Neural cell (in vitro differentiated cells): Measurements from ENCODE around the gene KLHL21. TPM values are rescaled to one million over a fixed set of nuclear protein-coding genes. Genes with fewer than 3 reads are reported as not detected.

ENCODE experiments used
- H2AFZ ChIP-seq: fragments of 200-600, 300-800 bp; sonication (generic), shearing (Covaris generic); 2 replicates; pipeline ENCODE4 v1.6.0; 2014; ENCODE audit warnings: low read depth, mild to moderate bottlenecking, antibody characterized with exemption, low read length, moderate library complexity
- H3F3A ChIP-seq: fragments of 200-600 bp; shearing (Covaris generic); 2 replicates; pipeline ENCODE4 v1.6.1; 2016; ENCODE audit warnings: mild to moderate bottlenecking, moderate library complexity, mixed read lengths, antibody characterized with exemption, low read length; ENCODE audit not compliant: insufficient read depth, poor library complexity, severe bottlenecking
- H3K27ac ChIP-seq: fragments of 200-600, 300-800 bp; sonication (generic), shearing (Covaris generic); 2 replicates; pipeline ENCODE4 v1.5.1; 2014; ENCODE audit warnings: mild to moderate bottlenecking, low read length, moderate library complexity
- H3K27me3 ChIP-seq: fragments of 300-800, 200-600 bp; sonication (generic), shearing (Covaris generic); 2 replicates; pipeline ENCODE4 v1.6.0; 2014; ENCODE audit warnings: mild to moderate bottlenecking, low read depth, low read length, moderate library complexity; ENCODE audit not compliant: insufficient read depth
- H3K36me3 ChIP-seq: fragments of 300-800, 200-600 bp; sonication (generic), shearing (Covaris generic); 2 replicates; pipeline ENCODE4 v1.5.1; 2014; ENCODE audit warnings: mild to moderate bottlenecking, antibody characterized with exemption, low read length, moderate library complexity; ENCODE audit not compliant: insufficient read depth
- H3K4me2 ChIP-seq: fragments of 300-800, 200-600 bp; sonication (generic), shearing (Covaris generic); 2 replicates; pipeline ENCODE4 v1.6.0; 2014; ENCODE audit warnings: mild to moderate bottlenecking, low read length
- H3K4me3 ChIP-seq: fragments of 300-800, 200-600 bp; sonication (generic), shearing (Covaris generic); 2 replicates; pipeline ENCODE4 v1.5.1; 2014; ENCODE audit warnings: mild to moderate bottlenecking, low read length, moderate library complexity
- H3K79me2 ChIP-seq: fragments of 200-600 bp; shearing (Covaris generic); replicated peaks from 2 replicates; pipeline ENCODE4 v1.6.0; 2014; ENCODE audit warnings: mild to moderate bottlenecking, low read length, moderate library complexity; ENCODE audit not compliant: insufficient read depth
- H3K9ac ChIP-seq: fragments of 300-800, 200-600 bp; sonication (generic), shearing (Covaris generic); 2 replicates; pipeline ENCODE4 v1.6.1; 2016; ENCODE audit warnings: mild to moderate bottlenecking, low read length, mixed read lengths
- H3K9me2 ChIP-seq: fragments of 200-600 bp; shearing (Covaris generic); 2 replicates; pipeline ENCODE4 v1.6.1; 2016; ENCODE audit warnings: mild to moderate bottlenecking, low read length, mixed read lengths; ENCODE audit not compliant: insufficient read depth
- H3K9me3 ChIP-seq: fragments of 200-600, 300-800 bp; sonication (generic), shearing (Covaris generic); 2 replicates; pipeline ENCODE4 v1.6.1; 2016; ENCODE audit warnings: mild to moderate bottlenecking, mixed run types, low read length, moderate library complexity, mixed read lengths
- H4K20me1 ChIP-seq: fragments of 200-600 bp; shearing (Covaris generic); 2 replicates; pipeline ENCODE4 v1.6.1; 2016; ENCODE audit warnings: mild to moderate bottlenecking, mixed run types; ENCODE audit not compliant: insufficient read depth
- CTCF ChIP-seq: fragments of 450-650 bp; IDR thresholded peaks from 2 replicates; pipeline ENCODE4 v1.5.1; 2014; ENCODE audit warnings: antibody characterized with exemption, mild to moderate bottlenecking, moderate library complexity; ENCODE audit not compliant: poor library complexity, severe bottlenecking
- EP300 ChIP-seq: fragments of 450-650 bp; conservative IDR thresholded peaks from 2 replicates; pipeline ENCODE4 v1.6.1; 2014; ENCODE audit warnings: antibody characterized with exemption, mild to moderate bottlenecking, moderate library complexity; ENCODE audit not compliant: poor library complexity, severe bottlenecking
- EZH2 ChIP-seq: fragments of 200-600, 300-800 bp; shearing (Covaris generic), sonication (generic); IDR thresholded peaks from 2 replicates; pipeline ENCODE4 v1.6.1; 2014; ENCODE audit warnings: antibody characterized with exemption, low read length, borderline replicate concordance, mild to moderate bottlenecking; ENCODE audit not compliant: insufficient read depth, poor library complexity, severe bottlenecking
- MXI1 ChIP-seq: fragments of 450-650 bp; conservative IDR thresholded peaks from 2 replicates; pipeline ENCODE4 v1.6.1; 2014; ENCODE audit warnings: antibody characterized with exemption, mild to moderate bottlenecking; ENCODE audit not compliant: poor library complexity, severe bottlenecking
- POLR2AphosphoS5 ChIP-seq: IDR thresholded peaks from 2 replicates; pipeline ENCODE4 v1.6.1; 2012
- RAD21 ChIP-seq: fragments of 450-650 bp; conservative IDR thresholded peaks from 2 replicates; pipeline ENCODE4 v1.6.1; 2014; ENCODE audit warnings: antibody characterized with exemption, mild to moderate bottlenecking, moderate library complexity
- SMC3 ChIP-seq: fragments of 450-650 bp; conservative IDR thresholded peaks from 2 replicates; pipeline ENCODE4 v1.6.1; 2014; ENCODE audit warnings: antibody characterized with exemption, mild to moderate bottlenecking, moderate library complexity; ENCODE audit not compliant: poor library complexity
- TAF1 ChIP-seq: IDR thresholded peaks from 2 replicates; pipeline ENCODE4 v1.6.1; 2012; ENCODE audit warnings: low read depth
- polyA plus RNA-seq: library from polyadenylated mRNA; depleted of rRNA; stranded (reverse); fragments of >200 nt; gene quantifications from 2 replicates; pipeline ENCODE4 v1.2.3, GENCODE V29; 2014
- TF ChIP-seq, protein P1 (sequence below): IDR thresholded peaks from 2 replicates; pipeline ENCODE4 v1.6.1; 2012; ENCODE audit warnings: borderline replicate concordance

The KLHL21 gene
- polyA plus RNA-seq, 1 donor from 2014 or later: 8.4 TPM

DNA sequence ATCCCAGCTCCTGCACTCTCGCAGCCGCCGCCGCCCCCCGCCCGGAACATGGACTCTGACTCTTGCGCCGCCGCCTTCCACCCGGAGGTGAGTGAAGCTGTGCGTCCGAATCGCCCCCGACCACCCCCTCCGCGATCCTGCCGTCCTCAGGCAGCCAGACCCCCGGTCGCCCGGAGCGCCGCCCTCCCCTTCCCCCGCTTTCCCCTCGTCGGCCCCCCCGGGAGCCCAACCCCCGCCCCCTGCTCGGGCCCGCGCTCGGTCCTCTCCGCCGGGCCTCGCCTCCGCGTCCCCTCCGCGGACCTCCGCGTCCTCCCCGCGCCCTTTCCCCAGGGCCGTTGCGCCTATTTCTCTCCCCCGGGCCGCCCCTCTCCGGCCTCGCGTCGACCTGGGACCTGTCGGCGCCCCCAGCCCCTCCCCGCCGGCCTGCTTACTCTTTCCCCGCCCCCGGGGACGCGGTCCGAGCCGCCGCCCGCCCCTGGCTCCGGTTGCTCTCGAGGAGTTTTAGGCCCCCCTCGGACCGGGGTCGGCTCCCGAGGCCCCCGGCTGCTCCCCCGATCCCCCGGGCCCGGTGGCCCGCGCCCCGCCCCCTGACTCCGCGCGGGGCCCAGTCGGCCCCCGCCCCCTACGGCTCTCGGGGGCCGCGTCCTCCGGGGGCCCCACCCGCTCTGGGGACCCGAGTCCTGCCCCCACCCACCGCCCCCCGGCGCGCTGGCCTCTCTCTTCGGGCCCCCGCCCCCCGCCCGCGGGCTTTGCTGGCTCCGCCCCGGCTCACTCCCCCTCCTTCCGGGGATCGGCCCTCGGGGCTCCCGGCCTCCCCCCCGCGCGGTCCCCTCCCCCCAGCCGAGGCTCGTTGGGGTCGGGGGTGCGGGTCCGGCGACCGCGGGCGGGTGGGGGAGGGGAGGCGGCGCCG lies 11.6 kb upstream of the KLHL21 start:
- Histone ChIP-seq H3F3A (no peaks in the 10 kb centered on the region), H4K20me1 (peaks cover 8% of the 10 kb centered on the region), H3K4me3 (peak overlapping the region; percentile 75), H3K9ac (peak overlapping the region; percentile 84), H3K79me2 (peaks cover 19% of the 10 kb centered on the region), H3K9me2 (no peaks in the 10 kb centered on the region), H3K4me2 (no peak overlapping the region), H3K27ac (peak overlapping the region; percentile 56), H3K9me3 (no peaks in the 10 kb centered on the region), H2AFZ (no peak overlapping the region), H3K36me3 (no peaks in the 10 kb centered on the region), H3K27me3 (no peaks in the 10 kb centered on the region)
- no peak for TF ChIP-seq CTCF
- no peak for TF ChIP-seq EP300
- TF ChIP-seq SMC3: no peak
- TF ChIP-seq, protein P1, sequence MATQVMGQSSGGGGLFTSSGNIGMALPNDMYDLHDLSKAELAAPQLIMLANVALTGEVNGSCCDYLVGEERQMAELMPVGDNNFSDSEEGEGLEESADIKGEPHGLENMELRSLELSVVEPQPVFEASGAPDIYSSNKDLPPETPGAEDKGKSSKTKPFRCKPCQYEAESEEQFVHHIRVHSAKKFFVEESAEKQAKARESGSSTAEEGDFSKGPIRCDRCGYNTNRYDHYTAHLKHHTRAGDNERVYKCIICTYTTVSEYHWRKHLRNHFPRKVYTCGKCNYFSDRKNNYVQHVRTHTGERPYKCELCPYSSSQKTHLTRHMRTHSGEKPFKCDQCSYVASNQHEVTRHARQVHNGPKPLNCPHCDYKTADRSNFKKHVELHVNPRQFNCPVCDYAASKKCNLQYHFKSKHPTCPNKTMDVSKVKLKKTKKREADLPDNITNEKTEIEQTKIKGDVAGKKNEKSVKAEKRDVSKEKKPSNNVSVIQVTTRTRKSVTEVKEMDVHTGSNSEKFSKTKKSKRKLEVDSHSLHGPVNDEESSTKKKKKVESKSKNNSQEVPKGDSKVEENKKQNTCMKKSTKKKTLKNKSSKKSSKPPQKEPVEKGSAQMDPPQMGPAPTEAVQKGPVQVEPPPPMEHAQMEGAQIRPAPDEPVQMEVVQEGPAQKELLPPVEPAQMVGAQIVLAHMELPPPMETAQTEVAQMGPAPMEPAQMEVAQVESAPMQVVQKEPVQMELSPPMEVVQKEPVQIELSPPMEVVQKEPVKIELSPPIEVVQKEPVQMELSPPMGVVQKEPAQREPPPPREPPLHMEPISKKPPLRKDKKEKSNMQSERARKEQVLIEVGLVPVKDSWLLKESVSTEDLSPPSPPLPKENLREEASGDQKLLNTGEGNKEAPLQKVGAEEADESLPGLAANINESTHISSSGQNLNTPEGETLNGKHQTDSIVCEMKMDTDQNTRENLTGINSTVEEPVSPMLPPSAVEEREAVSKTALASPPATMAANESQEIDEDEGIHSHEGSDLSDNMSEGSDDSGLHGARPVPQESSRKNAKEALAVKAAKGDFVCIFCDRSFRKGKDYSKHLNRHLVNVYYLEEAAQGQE: no peak
- TF ChIP-seq TAF1: no peak
- no peak for TF ChIP-seq RAD21
- TF ChIP-seq POLR2AphosphoS5: no peak
- TF ChIP-seq MXI1: no peak
- TF ChIP-seq EZH2: no peak

GRCh38 chr1:6613361-6614018 lies 10.8 kb upstream of the KLHL21 start, which contains the start of gene PHF13:
Gene PHF13, plus strand, starts transcription at chr1:6613731. Its CDS starts 336 bp downstream, at chr1:6614067.
- Histone ChIP-seq H3K27me3 (no peaks in the 10 kb centered on the region), H3K9me3 (no peaks in the 10 kb centered on the region), H3K36me3 (no peaks in the 10 kb centered on the region), H3K9ac (peak within 1 kb of the TSS; percentile 84), H4K20me1 (peaks cover 8% of the 10 kb centered on the region), H2AFZ (peak within 1 kb of the TSS; percentile 41), H3K9me2 (no peaks in the 10 kb centered on the region), H3K79me2 (peaks cover 19% of the 10 kb centered on the region), H3K27ac (peak within 1 kb of the TSS; percentile 58), H3K4me2 (peak within 1 kb of the TSS; percentile 83), H3F3A (no peaks in the 10 kb centered on the region), H3K4me3 (peak within 1 kb of the TSS; percentile 75)
- TF ChIP-seq CTCF (no peak), MXI1 (peak; percentile 72), TAF1 (peak; percentile 33), POLR2AphosphoS5 (peak; percentile 63)
- TF ChIP-seq, protein P1: peak; percentile 39
